Hematopoietic multipotent progenitor cell treated with erythropoietin and hydrocortisone succinate and interleukin-3 and kit ligand, for 6 days (in vitro differentiated cells): ENCODE results near the gene LRRC70.
"Not testable (repeated sequence)": the region's sequence is repeated elsewhere in the genome, so short reads cannot be mapped to it uniquely, and the experiment has no call there.

Experiments
- DNase-seq: peaks from one replicate; pipeline ENCODE4 v3.0.0-alpha.2; 2015

Gene LRRC70, protein sequence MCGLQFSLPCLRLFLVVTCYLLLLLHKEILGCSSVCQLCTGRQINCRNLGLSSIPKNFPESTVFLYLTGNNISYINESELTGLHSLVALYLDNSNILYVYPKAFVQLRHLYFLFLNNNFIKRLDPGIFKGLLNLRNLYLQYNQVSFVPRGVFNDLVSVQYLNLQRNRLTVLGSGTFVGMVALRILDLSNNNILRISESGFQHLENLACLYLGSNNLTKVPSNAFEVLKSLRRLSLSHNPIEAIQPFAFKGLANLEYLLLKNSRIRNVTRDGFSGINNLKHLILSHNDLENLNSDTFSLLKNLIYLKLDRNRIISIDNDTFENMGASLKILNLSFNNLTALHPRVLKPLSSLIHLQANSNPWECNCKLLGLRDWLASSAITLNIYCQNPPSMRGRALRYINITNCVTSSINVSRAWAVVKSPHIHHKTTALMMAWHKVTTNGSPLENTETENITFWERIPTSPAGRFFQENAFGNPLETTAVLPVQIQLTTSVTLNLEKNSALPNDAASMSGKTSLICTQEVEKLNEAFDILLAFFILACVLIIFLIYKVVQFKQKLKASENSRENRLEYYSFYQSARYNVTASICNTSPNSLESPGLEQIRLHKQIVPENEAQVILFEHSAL

DNA sequence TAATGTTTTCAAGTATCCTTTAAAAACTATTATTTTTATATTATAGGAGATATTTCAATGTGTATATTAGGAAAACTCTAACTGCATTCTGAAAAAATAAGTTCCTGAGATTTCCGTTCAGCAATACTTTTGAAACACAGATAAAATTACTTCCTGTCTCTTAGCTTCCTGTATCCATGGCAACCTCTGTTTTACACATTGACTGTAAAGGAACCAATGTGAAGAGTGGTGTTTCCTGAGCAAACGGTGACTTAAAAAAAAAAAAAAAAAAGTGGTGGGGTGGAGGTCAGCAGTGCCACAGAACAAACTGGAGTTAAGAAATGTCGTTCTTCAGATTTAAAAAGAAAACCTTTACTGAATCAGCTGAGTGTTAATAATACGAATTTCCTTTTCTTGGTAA lies at the start of gene LRRC70:
Gene LRRC70, plus strand, starts transcription at position 280 of the 400 bp plus-strand sequence. CDS start 620 bp downstream, outside the sequence.
- peak; percentile 95 for DNase-seq

DNA sequence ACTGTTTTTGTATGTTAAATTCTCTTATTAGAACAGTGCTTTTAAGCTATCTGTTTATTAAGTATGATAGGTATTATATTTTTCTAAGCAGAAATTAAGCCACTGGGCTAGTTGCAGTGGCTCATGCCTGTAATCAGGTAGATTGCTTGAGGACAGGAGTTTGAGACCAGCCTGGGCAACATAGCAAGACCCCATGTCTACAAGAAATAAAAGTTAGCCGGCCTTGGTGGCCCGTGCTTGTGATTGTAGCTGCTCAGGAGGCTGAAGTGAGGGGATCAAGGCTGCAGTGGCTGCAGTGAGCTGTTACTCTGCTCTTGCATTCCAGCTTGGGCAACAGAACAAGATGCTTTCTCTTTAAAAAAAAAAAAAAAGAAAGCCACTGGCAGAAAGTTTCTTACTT lies 45.0 kb upstream of the LRRC70 start:
- DNase-seq: no peak

DNA sequence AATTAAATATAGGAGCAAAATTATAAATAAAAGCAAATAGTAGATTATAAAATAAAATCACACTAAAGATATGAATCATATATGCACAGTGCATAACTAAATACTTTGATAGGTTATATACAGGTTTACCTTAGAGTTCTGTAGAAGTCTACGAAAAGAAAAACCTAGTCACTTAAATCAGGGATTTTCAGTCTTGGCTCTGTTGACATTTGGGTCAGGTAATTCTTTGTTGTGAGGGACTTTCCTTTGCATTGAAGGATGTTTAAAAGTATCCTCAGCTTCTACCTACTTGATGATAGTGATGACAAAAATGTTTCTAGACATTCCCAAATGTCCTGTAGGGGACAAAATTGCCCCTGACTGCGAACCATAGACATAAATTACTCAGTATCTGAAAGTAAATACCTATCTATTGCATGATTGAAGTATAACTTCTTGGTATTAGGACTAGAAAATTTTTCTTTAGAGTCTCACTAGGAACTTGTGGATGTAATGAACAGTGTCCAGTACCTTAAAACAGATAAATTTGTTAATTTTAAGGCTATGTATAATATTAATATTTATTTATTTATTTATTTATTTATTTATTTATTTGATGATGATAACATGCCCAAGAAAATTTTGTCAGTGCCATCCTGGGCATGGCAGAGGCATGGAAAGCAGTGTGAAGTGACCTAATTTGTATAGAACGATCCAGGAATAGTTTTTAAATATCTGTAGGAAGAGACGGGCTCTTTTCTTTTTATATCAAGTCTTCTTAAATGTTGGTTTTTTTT lies 44.0 kb upstream of the LRRC70 start:
- no peak for DNase-seq

DNA sequence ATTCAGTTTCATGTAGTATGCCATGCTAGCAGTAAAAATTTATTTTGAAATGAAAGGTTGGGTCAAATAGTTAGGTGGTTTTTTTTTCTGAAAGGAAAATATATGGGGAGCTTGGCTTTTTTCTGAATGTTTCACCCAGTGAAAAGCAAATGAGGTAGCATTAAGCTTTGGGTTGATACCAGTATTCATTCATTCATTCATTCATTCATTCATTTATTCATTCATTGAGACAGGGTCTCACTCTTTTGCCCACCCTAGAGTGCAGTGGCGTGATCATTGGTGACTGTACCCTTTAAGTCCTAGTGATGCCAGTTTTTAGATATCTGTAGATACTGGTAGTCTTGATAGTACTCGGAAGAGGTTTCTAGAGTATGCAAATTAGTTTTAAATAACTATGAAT lies 42.4 kb upstream of the LRRC70 start:
- no peak for DNase-seq

GRCh38 chr5:62536783-62537182 lies 41.8 kb upstream of the LRRC70 start:
- no peak for DNase-seq

DNA sequence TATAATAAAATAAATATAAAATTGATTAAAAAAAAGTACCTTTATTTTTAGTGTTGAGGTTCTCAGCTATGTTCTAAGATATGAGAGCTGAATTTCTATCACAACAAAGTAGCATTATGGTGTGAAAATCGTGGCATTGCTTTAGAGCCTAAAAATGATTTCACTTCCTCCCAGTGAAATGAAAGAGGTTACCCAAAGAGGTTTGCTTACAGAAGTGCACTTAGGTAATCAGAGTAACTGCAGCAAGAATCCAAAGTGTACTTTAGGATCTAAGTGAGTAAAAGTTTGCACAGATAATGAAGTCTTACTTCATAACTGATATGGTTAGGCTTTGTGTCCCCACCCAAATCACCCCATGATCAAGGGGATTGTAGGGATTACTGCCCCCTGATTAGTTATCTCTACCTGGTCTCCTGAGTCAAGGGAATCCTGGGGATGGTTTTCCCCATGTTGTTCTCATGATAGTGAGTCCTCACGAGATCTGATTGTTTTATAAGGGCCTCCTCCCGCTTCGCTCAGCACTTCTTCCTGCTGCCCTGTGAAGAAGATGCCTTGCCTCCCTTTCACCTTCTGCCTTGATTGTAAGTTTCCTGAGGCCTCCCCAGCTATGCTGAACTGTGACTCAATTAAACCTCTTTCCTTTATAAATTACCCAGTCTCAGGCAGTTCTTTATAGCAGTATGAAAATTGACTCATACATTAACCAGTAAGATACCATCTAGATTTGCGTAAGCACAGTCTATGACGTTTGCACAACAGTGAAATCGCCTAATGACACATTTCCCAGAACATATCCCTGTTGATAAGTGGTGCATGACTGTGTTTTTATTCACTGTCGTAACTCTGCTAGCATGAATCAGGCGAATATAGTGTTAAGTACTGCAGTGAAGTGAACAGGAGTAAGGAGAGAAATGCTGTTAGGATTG lies 40.3 kb upstream of the LRRC70 start:
- DNase-seq: peak; percentile 69

GRCh38 chr5:62542720-62543119 lies 35.9 kb upstream of the LRRC70 start:
- no peak for DNase-seq

- no peak for DNase-seq
Measured at GRCh38 chr5:62547945-62548630, 30.5 kb upstream of the LRRC70 start.

GRCh38 chr5:62550103-62550502 lies 28.5 kb upstream of the LRRC70 start:
- no peak for DNase-seq

DNA sequence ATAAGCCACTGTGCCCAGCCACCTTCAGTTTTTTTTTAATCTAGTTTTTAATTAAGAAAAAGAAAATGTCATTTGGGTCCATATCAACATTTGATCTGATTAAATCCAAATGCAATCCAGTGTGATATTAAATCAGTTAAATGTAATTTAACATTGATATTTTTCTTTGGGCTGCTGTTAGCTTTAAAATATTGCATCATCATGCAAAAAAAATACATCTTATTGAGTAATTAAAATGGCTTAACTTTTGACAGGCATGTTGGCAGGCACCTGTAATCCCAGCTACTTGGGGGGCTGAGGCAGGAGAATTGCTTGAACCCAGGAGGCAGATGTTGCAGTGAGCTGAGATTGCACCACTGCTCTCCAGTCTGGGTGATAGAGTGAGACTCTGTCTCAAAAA lies 22.7 kb upstream of the LRRC70 start:
- DNase-seq: no peak

GRCh38 chr5:62558941-62559340 lies 19.7 kb upstream of the LRRC70 start:
- no peak for DNase-seq

DNA sequence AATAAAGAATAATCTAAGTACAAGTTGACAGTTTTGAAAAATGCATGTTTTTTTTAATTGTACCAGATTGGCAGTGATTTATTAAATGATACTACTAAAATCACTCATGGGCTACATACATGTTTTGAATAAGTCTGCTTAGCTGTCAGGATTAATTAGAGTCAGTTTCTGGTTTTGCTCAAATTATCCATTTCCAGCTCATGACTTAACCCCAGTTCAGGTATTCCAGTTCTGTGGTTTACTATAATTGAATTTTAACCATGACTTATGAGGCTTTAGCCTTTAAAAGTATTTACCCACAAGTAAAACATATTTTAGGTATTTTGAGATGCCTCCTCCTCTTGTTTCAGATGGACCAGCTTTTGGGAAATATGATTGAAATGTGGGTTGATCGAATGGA lies 17.8 kb upstream of the LRRC70 start:
- DNase-seq: no peak

DNA sequence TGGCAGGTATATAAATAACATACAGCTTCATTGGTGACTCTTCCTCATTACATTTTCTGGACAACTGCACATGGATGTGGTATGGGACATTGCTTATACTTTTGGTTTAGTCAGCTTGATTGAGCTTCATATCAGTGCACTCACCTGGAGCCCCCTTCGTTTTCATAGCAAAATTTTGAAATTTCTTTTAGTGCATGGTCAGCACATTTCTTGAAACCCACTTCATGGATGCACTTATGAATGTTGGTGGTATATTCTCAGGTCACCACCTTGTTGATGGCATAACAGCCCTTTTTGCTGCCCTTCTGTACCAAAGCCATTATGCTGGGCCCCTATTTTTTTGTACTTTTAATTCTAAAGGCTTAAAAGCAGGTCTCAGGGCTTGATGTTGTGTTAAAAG lies 16.7 kb upstream of the LRRC70 start:
- DNase-seq: no peak

GRCh38 chr5:62562867-62563266 lies 15.8 kb upstream of the LRRC70 start:
- no peak for DNase-seq

DNA sequence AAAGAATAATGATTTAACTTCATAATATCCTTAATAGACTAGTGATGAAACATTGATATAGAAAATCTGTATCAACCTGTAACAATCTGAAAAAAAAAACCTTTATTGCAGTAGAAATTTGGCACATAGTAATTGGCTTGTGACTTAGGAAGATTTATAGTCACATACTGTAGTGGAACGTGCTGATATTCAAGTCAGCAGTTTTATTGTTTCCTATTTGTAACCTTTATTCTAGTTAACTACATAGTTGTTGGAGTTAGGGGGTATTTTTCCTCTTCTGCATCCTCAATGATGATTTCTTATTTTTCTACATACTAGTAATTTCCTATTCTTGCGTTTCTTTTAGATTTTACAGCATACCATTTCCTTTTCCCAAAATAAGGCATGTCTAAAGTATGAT lies 14.5 kb upstream of the LRRC70 start:
- DNase-seq: no peak

- not testable (repeated sequence) for DNase-seq
Measured at GRCh38 chr5:62565740-62566139, 12.9 kb upstream of the LRRC70 start.

DNA sequence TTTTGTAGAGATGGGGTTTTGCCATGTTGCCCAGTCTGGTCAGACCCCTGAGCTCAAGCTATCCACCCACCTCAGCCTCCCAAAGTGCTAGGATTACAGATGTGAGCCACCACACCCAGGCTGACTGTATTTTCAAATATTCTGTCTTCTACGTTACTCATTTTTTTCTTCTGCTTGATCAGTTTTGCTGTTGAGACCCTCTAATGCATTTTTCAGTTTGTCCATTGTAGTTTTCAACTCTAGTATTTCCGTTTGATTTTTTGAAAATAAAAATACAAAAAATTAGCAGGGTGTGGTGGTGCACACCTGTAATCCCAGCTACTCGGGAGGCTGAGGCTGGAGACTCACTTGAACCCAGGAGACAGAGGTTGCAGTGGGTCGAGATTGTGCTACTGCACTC lies 10.5 kb upstream of the LRRC70 start:
- no peak for DNase-seq

DNA sequence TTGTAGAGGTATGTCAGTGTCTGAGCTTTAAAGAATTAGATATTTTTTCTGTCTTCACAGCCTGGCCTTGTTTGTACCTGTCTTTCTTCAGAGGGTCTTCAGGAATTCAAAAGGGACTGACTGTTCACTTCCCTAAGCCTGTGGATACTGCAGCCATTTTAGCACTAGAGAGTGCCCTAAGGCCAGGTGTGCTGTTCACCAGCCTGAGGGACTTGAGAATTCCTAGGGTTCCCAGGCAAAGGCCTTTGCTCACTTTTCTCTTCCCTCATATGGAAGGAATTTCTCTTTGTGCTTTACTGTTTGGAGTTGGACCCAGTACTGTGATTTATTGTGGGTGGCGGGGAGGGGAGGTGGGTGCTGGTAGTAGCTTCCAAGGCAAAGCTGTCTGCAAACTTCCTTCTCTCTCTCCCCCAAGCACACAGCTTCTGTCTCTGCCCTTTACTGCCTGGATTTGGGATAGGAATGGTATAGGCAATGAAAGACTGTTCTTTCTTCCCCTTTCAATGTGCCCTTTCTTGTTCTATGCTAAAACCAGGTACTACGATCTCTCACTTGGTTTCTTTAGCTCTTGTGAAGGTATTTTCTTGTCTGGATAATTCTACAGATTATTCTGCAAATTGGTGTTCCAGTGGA lies 9.7 kb upstream of the LRRC70 start:
- DNase-seq: no peak

DNA sequence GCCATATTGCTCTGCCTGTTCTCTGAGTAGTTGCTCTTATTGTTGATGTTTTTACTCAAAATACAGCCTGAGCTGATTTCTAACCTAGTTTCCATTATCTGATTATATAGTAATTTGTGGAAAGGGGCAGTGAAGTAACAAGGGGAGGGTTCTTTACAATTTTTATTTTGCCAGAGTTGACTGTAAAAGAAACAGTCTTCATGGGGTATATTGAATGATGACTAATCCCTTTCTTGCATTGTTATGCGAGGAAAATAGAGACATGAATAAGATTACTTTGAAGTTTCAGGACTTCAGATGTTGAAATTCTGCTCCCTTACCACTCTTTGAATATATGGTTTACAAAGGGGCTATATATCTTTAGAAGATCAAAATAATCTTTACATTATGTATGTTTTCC lies 9.1 kb upstream of the LRRC70 start:
- no peak for DNase-seq

- DNase-seq: no peak
Measured at GRCh38 chr5:62572918-62573514, 5.6 kb upstream of the LRRC70 start.

DNA sequence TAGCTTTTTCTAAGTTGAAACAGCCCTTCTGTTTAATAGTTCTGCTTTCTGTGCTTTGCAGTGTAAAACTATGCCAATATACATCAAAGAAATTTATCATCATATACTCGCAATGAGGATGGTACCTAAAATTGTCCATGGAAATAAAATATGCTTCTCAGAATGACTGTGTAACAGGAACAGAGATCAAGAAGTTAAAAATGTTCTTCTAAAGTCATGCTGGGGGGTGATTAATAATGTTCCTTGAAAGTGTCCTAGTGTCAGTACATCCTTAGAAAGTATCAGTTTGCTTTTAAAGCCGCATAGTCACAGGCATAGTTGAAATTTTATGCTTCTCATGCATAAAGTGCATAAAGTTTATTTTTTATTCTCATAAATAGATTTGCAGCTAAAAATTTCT lies 4.0 kb upstream of the LRRC70 start:
- no peak for DNase-seq
